ENCODE data around the gene NRP1.

The NRP1 gene

DNA sequence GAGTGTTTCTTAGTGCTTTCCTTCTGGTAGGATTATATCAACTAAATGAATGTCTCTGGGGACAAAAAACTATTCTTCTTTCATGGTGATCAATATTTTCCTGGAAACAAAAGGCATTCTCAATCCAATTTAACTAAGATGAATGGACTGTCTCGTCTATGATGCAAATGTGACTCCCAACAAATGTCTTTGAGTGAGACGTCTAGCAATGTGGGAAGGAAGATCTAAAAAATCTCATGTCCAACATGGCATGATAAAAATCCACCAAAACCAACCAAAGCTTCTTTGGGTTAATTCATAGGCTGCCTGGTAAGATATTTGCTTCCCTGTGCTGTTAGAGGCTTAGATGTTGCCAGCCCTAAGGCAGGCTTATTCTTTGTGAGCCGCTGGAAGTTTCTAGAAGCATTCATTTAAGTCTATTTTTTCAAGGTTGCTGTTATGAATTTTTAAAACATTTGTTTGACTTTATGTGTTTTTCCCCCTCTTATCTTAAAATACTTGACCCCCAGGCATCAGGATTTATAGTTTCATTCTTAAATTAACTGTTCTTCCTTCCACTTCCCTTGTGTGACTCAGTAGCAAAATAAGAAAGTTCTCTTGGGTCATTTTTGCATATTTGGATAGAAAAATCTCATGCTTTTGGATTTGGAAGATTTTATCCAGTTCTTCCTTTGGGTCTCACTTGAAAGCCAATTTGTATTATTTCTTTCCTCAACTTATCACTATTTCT lies 156.3 kb downstream of the NRP1 start:
- Mint-ChIP-seq H3K27me3 (peaks cover 2% of the 10 kb centered on the region), H3K9me3 (no peaks in the 10 kb centered on the region), H3K4me1 (peaks cover 9% of the 10 kb centered on the region), H3K4me3 (no peak overlapping the region), H3K36me3 (no peaks in the 10 kb centered on the region), H3K27ac (no peak overlapping the region)

DNA sequence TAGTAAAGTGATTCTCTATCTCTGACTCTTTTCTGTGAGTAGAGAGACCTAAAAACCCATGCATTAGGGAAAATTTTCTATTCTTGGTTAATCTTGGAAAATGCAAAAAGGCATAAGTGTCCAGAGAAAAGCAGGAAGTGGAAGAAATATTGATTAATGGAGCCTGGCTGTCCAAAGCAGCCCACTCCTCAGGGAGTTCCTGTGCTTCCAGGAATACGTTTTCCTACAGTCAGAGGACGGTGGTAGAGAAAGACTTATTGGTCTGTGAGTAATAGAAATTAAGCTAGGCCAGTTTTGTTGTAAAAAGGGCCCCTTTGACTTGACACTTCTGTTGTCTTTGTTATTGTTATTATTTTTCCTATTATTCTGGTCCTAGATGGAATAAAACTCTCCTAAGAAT lies 157.8 kb downstream of the NRP1 start:
- no peak overlapping the region for H3K27ac Mint-ChIP-seq
- no peaks in the 10 kb centered on the region for H3K36me3 Mint-ChIP-seq
- no peaks in the 10 kb centered on the region for H3K9me3 Mint-ChIP-seq
- H3K4me3 Mint-ChIP-seq = no peak overlapping the region
- peaks cover 2% of the 10 kb centered on the region for H3K27me3 Mint-ChIP-seq
- peaks cover 9% of the 10 kb centered on the region for H3K4me1 Mint-ChIP-seq

DNA sequence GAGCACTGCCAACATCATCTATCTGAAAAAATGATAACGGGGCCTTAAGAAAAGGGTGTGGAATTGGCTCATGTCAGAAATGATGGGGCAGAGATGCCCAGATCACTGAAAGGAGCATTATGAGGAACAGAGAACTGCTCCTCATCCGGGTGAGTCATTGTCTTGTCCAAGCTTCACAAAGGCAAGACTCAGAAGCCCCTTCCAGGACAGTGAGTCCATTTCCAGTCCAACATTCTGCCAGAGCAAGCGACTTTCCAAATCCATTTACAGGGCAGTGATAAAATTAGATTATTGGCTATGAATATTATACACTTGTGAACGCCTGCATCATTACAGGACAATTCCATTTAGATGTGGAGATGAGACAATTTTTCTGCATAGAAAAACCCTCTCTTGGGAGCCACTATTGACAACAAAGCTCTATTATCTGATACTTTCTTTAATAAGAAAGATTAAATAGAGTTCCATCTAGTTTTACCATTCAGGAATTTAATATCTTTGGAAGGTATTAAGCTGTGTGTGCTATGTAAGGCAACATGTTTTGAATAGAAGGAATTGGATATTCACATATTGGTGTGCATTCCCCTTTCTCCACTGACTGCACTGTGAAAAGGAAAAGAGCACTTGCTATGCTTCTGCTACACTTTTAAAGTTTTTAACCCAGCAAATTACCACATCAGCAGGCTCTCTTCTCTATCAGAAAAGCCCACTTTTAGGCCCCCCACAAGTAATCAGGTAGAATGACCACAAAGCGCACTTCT lies 159.6 kb downstream of the NRP1 start:
- Mint-ChIP-seq H3K36me3 (no peaks in the 10 kb centered on the region), H3K27ac (no peak overlapping the region), H3K4me1 (peaks cover under 1% of the 10 kb centered on the region)

DNA sequence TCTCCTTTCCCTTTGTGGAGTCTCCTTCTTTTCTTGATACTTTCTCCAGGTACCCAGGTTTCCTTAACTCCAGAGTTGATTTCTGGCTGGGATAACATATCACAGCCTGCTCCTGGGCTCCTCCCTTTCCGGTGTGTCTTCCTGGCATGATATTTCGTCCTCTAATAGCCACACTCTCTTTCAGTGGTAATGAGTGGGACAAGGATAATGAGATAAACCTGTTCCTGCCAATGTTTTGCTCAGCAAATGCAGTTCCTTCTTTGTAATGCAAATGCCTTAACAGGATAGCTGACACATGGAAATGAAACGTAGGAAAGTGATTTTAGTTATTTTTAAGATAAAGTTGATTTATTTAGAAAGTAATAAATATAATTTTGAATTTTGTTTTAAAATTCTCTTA lies 168.6 kb downstream of the NRP1 start:
- no peaks in the 10 kb centered on the region for H3K27me3 Mint-ChIP-seq
- no peaks in the 10 kb centered on the region for H3K36me3 Mint-ChIP-seq
- H3K9me3 Mint-ChIP-seq = no peaks in the 10 kb centered on the region
- H3K27ac Mint-ChIP-seq = no peak overlapping the region
- peaks cover 15% of the 10 kb centered on the region for H3K4me1 Mint-ChIP-seq
- H3K4me3 Mint-ChIP-seq = no peak overlapping the region

More for the DNA sequence above, 159.6 kb downstream of the NRP1 start:
- Mint-ChIP-seq H3K27me3 (peaks cover 4% of the 10 kb centered on the region), H3K4me3 (no peak overlapping the region), H3K9me3 (no peaks in the 10 kb centered on the region)

DNA sequence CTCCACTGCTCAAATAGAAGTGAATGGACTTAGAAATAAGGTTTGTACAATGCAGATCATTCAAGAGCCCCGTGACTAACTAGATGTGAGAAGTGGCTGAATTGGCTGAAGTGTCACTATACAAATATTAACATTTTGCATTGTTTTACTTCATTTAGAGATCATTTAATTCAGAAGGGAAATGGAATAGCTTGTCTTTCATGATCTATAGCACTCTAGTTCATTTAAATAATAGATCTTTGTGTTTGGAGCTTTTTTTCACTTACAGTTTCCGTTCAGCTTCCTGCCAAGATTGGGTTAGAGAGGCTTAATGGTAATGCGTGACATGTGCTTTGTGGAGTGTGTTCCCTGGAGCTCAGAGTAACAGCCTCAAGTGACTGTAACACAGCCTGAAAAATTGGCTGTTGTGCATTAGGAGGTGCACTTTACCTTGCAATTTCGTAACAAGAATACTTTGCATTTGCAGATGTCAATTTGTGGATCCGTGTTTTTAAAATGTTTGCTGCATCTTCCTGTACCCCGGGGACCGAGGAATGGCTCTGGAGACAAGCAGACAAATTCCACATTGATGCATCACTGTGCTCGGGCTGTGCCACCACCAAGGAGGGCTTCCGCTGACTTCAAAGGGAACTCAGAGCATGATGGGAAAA lies 170.3 kb downstream of the NRP1 start:
- Mint-ChIP-seq H3K4me1 (peaks cover 15% of the 10 kb centered on the region), H3K4me3 (no peak overlapping the region), H3K27me3 (no peaks in the 10 kb centered on the region), H3K36me3 (no peaks in the 10 kb centered on the region), H3K27ac (no peak overlapping the region), H3K9me3 (no peaks in the 10 kb centered on the region)

DNA sequence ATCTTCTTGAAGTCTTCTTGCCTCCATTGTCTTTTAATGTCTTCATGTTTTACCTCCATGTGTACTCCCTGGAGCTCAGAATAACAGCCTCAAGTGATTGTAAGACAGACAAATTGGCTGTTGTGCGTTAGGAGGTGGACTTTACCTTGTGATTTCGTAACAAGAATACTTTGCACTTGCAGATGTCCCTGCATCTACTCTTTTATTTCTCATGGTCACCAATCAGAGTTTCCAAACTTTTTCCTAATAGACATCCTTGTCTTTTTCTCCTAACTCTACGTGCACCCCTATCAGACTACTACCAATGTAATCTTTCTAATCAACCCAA lies 172.3 kb downstream of the NRP1 start:
- Mint-ChIP-seq H3K36me3 (no peaks in the 10 kb centered on the region), H3K27me3 (no peaks in the 10 kb centered on the region), H3K4me1 (peaks cover 15% of the 10 kb centered on the region)

DNA sequence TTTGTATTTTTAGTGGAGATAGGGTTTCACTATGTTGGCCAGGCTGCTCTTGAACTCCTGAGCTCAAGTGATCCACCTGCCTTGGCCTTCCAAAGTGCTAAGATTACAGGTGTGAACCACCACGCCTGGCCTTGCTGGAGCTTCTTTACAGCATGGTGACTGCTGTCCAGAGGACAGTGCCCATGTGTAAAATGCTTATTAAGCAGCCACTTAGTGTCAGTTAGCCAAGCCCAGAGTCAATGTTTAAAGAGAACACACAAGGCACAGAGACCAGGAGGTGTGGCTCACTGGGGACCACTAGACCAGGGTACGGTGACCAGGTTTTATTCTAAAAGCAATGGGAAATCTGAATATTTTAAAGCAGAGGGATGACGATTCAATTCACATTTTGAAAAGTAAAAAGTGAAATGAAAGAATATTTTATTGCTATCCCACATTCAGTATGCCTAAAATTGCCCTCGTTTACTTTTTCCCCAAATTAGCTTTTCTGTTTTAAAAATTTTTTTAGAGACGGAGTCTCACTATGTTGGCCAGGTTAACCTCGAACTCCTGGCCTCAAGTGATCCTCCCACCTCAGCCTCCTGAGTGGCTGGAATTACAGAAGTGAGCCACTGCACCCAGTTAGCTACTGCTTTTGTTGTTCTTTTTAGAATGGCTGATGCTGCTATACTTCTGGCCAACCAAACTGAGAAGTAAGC lies 172.8 kb downstream of the NRP1 start:
- H3K36me3 Mint-ChIP-seq = no peaks in the 10 kb centered on the region
- no peak overlapping the region for H3K27ac Mint-ChIP-seq
- H3K9me3 Mint-ChIP-seq = no peaks in the 10 kb centered on the region
- H3K4me3 Mint-ChIP-seq = no peak overlapping the region
- peaks cover 15% of the 10 kb centered on the region for H3K4me1 Mint-ChIP-seq
- H3K27me3 Mint-ChIP-seq = no peaks in the 10 kb centered on the region

More for the DNA sequence above, 172.3 kb downstream of the NRP1 start:
- H3K9me3 Mint-ChIP-seq = no peaks in the 10 kb centered on the region
- no peak overlapping the region for H3K27ac Mint-ChIP-seq
- H3K4me3 Mint-ChIP-seq = no peak overlapping the region

DNA sequence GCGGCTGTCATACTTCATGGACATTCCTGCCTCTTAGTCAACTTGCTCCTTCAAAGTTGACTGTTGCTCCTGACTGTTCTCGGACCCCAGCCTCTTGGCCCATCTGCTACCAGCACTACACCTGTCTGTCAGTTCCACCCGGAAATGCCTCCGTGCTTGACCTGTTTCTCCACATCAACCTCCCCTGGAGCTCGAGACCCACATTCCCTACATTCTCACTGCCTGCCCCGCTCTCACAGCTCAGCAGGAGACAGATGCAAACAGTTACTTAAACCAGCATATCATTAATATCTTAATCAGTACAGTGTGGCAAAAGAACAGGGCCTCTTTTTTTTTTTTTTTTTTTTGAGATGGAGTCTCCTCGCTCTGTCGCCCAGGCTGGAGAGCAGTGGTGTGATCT lies 174.3 kb downstream of the NRP1 start:
- Mint-ChIP-seq H3K4me1 (peaks cover 24% of the 10 kb centered on the region), H3K4me3 (no peak overlapping the region), H3K27ac (no peak overlapping the region), H3K36me3 (no peaks in the 10 kb centered on the region), H3K9me3 (no peaks in the 10 kb centered on the region), H3K27me3 (no peaks in the 10 kb centered on the region)

DNA sequence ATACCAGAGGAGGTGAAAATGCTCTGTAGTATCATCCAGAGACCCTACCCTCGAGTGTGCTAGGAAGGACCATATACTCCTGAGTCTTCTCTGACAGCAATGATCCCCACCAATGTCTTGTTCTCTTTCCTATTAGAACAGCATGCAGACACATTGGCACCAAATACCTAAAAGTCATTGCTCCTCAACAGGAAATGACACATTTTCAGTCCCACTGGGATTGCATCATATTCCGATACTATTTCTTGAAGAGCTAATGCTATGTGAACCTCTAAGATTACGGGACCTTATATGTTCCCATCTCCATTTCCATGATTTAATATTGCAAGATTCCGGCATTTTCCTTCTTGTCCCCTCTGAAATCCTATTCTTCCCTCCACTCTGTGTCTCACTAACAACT lies 177.4 kb downstream of the NRP1 start:
- Mint-ChIP-seq H3K36me3 (no peaks in the 10 kb centered on the region), H3K4me1 (peaks cover 34% of the 10 kb centered on the region), H3K9me3 (no peaks in the 10 kb centered on the region), H3K27me3 (no peaks in the 10 kb centered on the region), H3K27ac (no peak overlapping the region), H3K4me3 (no peak overlapping the region)

DNA sequence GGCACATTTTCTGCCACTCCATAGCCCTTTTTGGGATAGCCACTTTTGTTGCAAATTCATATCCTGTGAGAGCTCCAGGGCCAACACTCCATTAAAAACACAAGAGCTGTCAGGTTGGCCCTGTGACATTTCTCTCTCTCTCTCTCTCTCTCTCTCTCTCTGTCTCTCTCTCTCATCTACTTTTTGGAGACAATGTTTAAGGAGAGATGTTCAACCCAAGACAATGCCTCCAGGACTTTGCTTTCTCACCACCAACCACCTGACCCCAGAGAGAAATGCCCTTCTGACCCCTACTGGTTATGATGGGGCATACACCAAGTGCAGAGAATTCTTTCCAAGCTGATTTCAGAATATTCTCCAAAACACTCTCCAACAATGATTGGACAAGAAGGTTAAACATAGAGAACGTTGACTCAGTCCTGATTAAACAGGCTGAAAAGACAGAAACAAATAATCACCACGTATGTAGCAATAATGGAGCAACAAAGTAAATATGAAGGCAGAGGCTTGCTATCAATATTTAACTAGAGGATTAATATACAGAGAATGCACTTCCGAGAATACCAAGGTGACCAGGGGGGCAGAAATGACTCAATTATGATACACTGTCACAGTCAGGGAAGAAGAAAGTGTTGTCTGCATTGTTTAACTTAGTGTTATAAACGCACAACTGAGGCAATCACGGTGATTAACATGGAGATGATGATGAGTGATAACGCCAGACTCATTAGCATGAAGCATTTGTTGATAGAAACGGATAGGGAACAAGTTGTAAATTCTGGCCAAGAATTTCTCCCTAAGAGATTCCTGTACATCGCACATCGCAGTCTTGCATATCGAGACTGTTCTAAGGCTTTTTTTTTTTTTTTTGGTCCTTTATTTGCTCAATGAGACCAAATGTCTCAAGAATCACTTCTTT lies 178.5 kb downstream of the NRP1 start:
- no peak overlapping the region for H3K4me3 Mint-ChIP-seq

DNA sequence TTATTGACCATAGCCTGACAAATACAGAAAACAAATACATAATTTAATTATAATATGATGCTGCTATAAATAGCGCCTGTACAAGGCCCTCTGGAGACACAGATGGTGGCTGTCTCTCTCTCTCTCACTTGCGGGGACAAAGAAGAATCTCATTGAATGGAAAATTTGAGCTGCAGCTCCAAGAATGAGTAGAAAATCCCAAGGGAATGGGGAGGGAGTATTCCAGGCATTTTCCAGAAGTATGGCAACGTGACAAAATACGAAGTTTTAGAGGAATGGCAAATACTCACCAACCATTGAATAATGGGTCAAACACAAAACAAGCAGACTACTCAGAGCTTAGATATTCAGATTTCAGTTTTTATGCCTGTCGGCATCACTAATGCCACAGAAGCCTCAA lies 179.9 kb downstream of the NRP1 start:
- H3K27ac Mint-ChIP-seq = no peak overlapping the region
- H3K4me1 Mint-ChIP-seq = peaks cover 53% of the 10 kb centered on the region

More for the DNA sequence above, 178.5 kb downstream of the NRP1 start:
- Mint-ChIP-seq H3K36me3 (peaks cover 2% of the 10 kb centered on the region), H3K27me3 (no peaks in the 10 kb centered on the region), H3K27ac (peak overlapping the region; percentile 71), H3K9me3 (no peaks in the 10 kb centered on the region), H3K4me1 (peaks cover 41% of the 10 kb centered on the region)

DNA sequence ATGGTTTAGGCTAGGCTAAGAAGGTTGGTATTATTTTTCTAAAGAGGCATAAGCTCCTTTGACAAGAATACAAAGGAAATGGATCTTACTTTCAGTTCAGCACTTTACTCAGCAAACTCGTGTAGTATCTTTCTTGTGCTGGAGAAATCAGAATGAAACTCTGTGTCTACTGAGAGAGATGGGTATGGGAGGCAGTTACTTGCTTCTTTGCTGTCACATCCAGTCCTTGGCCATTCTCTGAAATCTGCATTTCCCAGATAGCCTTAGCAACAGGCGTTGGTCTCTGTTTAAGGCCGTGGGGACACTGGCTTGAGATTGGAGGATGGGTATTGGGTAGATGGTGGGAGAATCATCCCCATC lies 180.5 kb downstream of the NRP1 start:
- no peak overlapping the region for H3K27ac Mint-ChIP-seq

More for the DNA sequence above, 179.9 kb downstream of the NRP1 start:
- Mint-ChIP-seq H3K4me3 (no peak overlapping the region), H3K9me3 (no peaks in the 10 kb centered on the region), H3K27me3 (no peaks in the 10 kb centered on the region), H3K36me3 (peaks cover 2% of the 10 kb centered on the region)

DNA sequence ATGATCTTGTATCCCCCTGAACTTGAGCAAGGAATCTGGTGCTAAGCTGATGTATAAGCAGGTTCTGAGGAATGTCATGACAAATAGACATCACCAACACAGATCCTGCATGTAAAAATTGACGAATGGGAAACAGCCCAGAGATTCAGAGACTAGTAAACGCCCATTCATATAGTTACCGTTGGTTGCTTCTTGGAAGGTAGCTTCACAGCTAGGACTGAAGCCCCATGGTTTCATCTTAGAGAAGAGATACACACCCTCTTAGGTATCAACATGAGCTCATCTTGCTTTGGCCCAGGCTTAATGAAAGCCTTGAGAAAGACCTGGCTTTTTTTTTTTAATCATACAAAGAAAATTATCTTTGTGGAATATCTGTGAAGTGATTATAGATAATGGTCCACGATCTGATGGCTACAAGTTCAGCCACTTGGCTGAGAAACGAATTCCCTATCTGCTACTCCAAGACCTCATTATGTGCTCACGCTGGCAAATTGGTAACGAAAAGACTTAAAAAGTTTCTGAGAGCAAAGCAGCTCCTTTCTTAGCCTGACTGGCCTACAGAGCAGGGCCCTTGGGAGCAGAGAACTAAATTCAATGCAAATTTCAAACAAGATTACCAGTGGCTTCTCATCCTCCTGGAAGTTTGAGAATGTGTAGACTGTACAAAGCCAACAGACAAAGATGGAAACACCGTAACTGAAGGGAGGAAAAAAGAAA lies 181.1 kb downstream of the NRP1 start:
- peaks cover 4% of the 10 kb centered on the region for H3K9me3 Mint-ChIP-seq
- H3K36me3 Mint-ChIP-seq = peaks cover 5% of the 10 kb centered on the region
- peaks cover 57% of the 10 kb centered on the region for H3K4me1 Mint-ChIP-seq
- H3K27me3 Mint-ChIP-seq = no peaks in the 10 kb centered on the region
- H3K4me3 Mint-ChIP-seq = peak overlapping the region; percentile 31
- no peak overlapping the region for H3K27ac Mint-ChIP-seq

More for the DNA sequence above, 180.5 kb downstream of the NRP1 start:
- peaks cover 53% of the 10 kb centered on the region for H3K4me1 Mint-ChIP-seq
- no peaks in the 10 kb centered on the region for H3K9me3 Mint-ChIP-seq
- peak overlapping the region; percentile 31 for H3K4me3 Mint-ChIP-seq
- peaks cover 2% of the 10 kb centered on the region for H3K36me3 Mint-ChIP-seq
- H3K27me3 Mint-ChIP-seq = no peaks in the 10 kb centered on the region

DNA sequence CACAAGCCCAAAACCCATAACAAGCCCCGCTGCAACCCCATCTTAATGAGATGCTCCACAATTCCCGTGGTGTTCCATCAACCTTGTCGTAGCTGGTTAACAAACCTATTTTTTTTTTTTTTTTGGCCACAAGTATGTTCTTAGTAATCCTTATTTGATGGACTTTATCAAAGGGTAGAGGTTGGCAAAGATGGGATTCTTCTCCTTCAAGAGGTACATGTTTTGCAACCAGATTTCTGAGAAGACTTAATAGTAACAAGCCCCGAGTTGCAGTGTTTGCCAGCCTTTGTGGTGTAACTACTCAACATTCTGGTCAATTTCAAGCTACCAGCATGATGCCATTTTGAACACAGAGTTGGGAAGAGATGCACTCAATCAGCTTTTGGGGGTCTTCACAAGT lies 181.7 kb downstream of the NRP1 start:
- H3K27ac Mint-ChIP-seq = no peak overlapping the region
- H3K4me1 Mint-ChIP-seq = peaks cover 57% of the 10 kb centered on the region
- no peaks in the 10 kb centered on the region for H3K27me3 Mint-ChIP-seq
- peaks cover 8% of the 10 kb centered on the region for H3K36me3 Mint-ChIP-seq
- peaks cover 9% of the 10 kb centered on the region for H3K9me3 Mint-ChIP-seq
- no peak overlapping the region for H3K4me3 Mint-ChIP-seq

All from activated naive CD4-positive, alpha-beta T cell treated with anti-CD3 and anti-CD28 coated beads, Interleukin-2, amount 50 U/mL, for 24 hours (primary cell).